ENCODE measurements around the gene NUP160. TPM values are rescaled to one million over a fixed set of nuclear protein-coding genes. Genes with fewer than 3 reads are reported as not detected.
"Not testable (repeated sequence)": the region's sequence is repeated elsewhere in the genome, so short reads cannot be mapped to it uniquely, and the experiment has no call there.

NUP160 gene
- total RNA-seq, 1 experiment from 2014 or later, result 172 TPM

DNA sequence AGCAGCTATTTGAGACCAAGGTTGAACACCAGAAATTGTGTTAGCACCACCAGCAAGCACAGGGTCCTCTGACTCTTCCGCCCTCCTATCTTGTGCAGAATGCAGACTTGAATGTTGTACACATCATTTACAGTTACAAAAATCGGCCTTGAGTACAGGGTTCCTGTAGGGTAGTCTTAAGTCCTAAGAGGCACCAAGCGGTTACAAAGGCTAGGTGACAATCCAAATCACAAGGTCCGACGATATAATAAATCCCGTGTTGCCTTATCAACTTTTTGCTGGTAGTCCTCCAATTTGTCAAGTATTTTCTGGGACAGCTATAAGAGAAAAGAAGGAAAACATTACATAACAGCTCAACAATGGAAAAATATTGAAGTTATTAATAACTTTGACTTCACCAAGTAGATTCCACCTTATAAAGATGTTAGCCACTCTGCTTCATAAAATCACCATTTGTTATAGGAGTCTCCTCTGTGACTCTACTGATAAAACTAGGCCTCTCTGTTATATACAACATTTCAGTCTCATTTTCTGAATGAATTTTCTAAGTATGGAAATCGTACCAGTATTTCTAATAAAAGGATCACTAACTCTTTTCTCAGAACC is 69.2 kb downstream of the NUP160 start:
- BruUV-seq (replicated peaks), result no TSS peak
- TF ChIP-seq, protein P1, sequence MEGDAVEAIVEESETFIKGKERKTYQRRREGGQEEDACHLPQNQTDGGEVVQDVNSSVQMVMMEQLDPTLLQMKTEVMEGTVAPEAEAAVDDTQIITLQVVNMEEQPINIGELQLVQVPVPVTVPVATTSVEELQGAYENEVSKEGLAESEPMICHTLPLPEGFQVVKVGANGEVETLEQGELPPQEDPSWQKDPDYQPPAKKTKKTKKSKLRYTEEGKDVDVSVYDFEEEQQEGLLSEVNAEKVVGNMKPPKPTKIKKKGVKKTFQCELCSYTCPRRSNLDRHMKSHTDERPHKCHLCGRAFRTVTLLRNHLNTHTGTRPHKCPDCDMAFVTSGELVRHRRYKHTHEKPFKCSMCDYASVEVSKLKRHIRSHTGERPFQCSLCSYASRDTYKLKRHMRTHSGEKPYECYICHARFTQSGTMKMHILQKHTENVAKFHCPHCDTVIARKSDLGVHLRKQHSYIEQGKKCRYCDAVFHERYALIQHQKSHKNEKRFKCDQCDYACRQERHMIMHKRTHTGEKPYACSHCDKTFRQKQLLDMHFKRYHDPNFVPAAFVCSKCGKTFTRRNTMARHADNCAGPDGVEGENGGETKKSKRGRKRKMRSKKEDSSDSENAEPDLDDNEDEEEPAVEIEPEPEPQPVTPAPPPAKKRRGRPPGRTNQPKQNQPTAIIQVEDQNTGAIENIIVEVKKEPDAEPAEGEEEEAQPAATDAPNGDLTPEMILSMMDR (conservative IDR thresholded peaks at IDR 0.05; ENCODE audit: low read depth, low read length), result no peak
- TF ChIP-seq EZH2 (IDR thresholded peaks at IDR 0.05; ENCODE audit: borderline replicate concordance, low read depth, low read length, poor library complexity, severe bottlenecking), result no peak
- intact Hi-C loops (cut with micrococcal nuclease; ENCODE audit: unreplicated experiment), result no loop called here
- H3K27ac ChIP-seq (ENCODE audit: low read depth, low read length, poor library complexity, severe bottlenecking), result no peak overlapping the region
- no peak for DNase-seq (ENCODE audit: low spot score)
- H3K27me3 ChIP-seq (replicated peaks; ENCODE audit: insufficient read depth, low read depth, low read length, poor library complexity), result no peaks in the 10 kb centered on the region
- H3K36me3 ChIP-seq (ENCODE audit: insufficient read depth, low read length, poor library complexity, severe bottlenecking), result peaks cover 90% of the 10 kb centered on the region
- CTCF ChIA-PET, result no interaction called here
- POLR2A ChIA-PET (ENCODE audit: low non-redundant PET), result no interaction called here
- no peaks in the 10 kb centered on the region for H3K4me1 ChIP-seq (ENCODE audit: insufficient read depth, low read length, poor library complexity, severe bottlenecking)
- no peaks in the 10 kb centered on the region for H3K9me3 ChIP-seq (ENCODE audit: low read depth, low read length, poor library complexity, severe bottlenecking)
- no peak overlapping the region for H3K4me3 ChIP-seq (ENCODE audit: low read depth, low read length, poor library complexity, severe bottlenecking)

DNA sequence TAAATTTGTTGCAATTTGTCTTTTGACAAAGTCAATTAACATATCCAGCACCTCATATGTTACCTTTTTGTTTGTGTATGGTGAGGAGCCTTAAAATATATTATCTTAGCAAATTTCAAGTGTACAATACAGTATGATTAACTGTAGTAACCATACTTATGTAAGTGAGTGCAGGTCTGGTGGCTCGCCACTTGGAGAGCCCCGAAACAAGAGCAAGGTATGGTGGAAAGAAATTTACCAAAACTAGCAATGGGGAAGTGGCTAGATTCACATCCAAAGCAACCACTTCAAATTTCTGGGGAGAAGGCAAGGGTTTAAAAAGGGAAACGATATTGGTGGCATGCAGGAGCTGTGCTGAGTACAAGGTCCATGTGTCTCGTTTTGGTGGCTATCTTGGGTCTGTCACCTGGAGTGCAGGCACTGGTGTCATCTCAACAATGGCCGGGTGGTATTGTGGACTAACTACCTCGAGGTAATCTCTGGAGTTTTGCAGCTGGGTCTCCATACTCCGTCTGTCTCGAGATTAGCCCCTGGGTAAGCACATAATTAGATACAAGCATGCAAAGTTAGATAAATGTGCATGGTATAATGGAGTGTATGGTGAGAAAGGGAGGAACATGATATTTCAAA is 72.8 kb downstream of the NUP160 start:
- ChIA-PET CTCF (no interaction called here), POLR2A (ENCODE audit: low non-redundant PET) (no interaction called here)
- TF ChIP-seq EZH2 (IDR thresholded peaks at IDR 0.05; ENCODE audit: borderline replicate concordance, low read depth, low read length, poor library complexity, severe bottlenecking), result no peak
- TF ChIP-seq, protein P1 (conservative IDR thresholded peaks at IDR 0.05; ENCODE audit: low read depth, low read length), result no peak
- Histone ChIP-seq H3K27ac (ENCODE audit: low read depth, low read length, poor library complexity, severe bottlenecking) (no peak overlapping the region), H3K9me3 (ENCODE audit: low read depth, low read length, poor library complexity, severe bottlenecking) (no peaks in the 10 kb centered on the region), H3K27me3 (replicated peaks; ENCODE audit: insufficient read depth, low read depth, low read length, poor library complexity) (no peaks in the 10 kb centered on the region), H3K4me3 (ENCODE audit: low read depth, low read length, poor library complexity, severe bottlenecking) (no peak overlapping the region), H3K4me1 (ENCODE audit: insufficient read depth, low read length, poor library complexity, severe bottlenecking) (no peaks in the 10 kb centered on the region), H3K36me3 (ENCODE audit: insufficient read depth, low read length, poor library complexity, severe bottlenecking) (peaks cover 56% of the 10 kb centered on the region)
- no peak for DNase-seq (ENCODE audit: low spot score)
- intact Hi-C loops (cut with micrococcal nuclease; ENCODE audit: unreplicated experiment), result no loop called here
- no TSS peak for BruUV-seq (replicated peaks)

DNA sequence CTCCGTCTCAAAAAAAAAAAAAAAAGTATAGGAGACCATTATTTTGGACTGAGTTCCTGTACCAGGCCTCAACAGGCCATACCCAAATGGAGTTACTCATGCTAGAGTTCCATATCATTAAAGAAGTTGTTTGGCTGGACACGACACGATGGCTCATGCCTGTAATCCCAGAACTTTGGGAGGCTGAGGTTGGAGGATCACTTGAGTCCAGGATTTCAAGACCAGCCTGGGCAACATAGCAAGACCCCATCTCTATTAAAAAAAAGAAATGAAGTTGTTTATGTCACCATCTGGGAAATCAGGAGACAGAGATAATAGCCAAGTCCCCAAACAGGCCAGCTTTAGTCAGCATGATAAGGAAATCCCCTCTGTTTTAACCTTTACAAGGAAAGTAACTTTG is 74.3 kb downstream of the NUP160 start:
- intact Hi-C loops (cut with micrococcal nuclease; ENCODE audit: unreplicated experiment), result no loop called here
- no peaks in the 10 kb centered on the region for H3K4me1 ChIP-seq (ENCODE audit: insufficient read depth, low read length, poor library complexity, severe bottlenecking)
- BruUV-seq (replicated peaks), result no TSS peak
- H3K27me3 ChIP-seq (replicated peaks; ENCODE audit: insufficient read depth, low read depth, low read length, poor library complexity), result no peaks in the 10 kb centered on the region
- CTCF ChIA-PET, result no interaction called here
- peaks cover 41% of the 10 kb centered on the region for H3K36me3 ChIP-seq (ENCODE audit: insufficient read depth, low read length, poor library complexity, severe bottlenecking)
- TF ChIP-seq, protein P1 (conservative IDR thresholded peaks at IDR 0.05; ENCODE audit: low read depth, low read length), result no peak
- TF ChIP-seq EZH2 (IDR thresholded peaks at IDR 0.05; ENCODE audit: borderline replicate concordance, low read depth, low read length, poor library complexity, severe bottlenecking), result no peak
- no peak overlapping the region for H3K27ac ChIP-seq (ENCODE audit: low read depth, low read length, poor library complexity, severe bottlenecking)
- POLR2A ChIA-PET (ENCODE audit: low non-redundant PET), result interaction anchor here (0.6 kb wide), 1 partner anchor 47 kb away, joined by 3 read pairs; no protein-coding TSS in a partner anchor
- no peak for DNase-seq (ENCODE audit: low spot score)
- H3K4me3 ChIP-seq (ENCODE audit: low read depth, low read length, poor library complexity, severe bottlenecking), result no peak overlapping the region
- no peaks in the 10 kb centered on the region for H3K9me3 ChIP-seq (ENCODE audit: low read depth, low read length, poor library complexity, severe bottlenecking)

DNA sequence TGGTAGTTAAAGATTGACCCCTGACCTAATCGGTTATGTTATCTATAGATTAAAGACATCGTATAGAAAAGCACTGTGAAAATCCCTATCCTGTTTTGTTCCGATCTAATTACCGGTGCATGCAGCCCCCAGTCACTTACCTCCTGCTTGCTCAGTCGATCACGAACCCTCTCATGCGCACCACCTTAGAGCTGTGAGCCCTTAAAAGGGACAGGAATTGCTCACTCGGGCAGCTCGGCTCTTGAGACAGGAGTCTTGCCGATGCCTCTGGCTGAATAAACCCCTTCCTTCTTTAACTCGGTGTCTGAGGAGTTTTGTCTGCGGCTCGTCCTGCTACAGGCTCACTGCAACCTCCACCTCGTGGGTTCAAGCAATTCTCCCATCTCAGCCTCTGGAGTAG is 78.6 kb downstream of the NUP160 start:
- H3K9me3 ChIP-seq (ENCODE audit: low read depth, low read length, poor library complexity, severe bottlenecking); intact Hi-C loops (cut with micrococcal nuclease; ENCODE audit: unreplicated experiment); CTCF ChIA-PET; H3K27me3 ChIP-seq (replicated peaks; ENCODE audit: insufficient read depth, low read depth, low read length, poor library complexity); H3K4me3 ChIP-seq (ENCODE audit: low read depth, low read length, poor library complexity, severe bottlenecking); DNase-seq (ENCODE audit: low spot score); H3K27ac ChIP-seq (ENCODE audit: low read depth, low read length, poor library complexity, severe bottlenecking); BruUV-seq (replicated peaks); POLR2A ChIA-PET (ENCODE audit: low non-redundant PET); H3K36me3 ChIP-seq (ENCODE audit: insufficient read depth, low read length, poor library complexity, severe bottlenecking): not testable (repeated sequence)
- H3K4me1 ChIP-seq (ENCODE audit: insufficient read depth, low read length, poor library complexity, severe bottlenecking), result peaks cover 18% of the 10 kb centered on the region
